GM12892 (cell line): ENCODE results near the gene MYL12A.

ENCODE experiments used
- POLR2A ChIP-seq: IDR thresholded peaks from 2 replicates; pipeline ENCODE4 v1.6.1; 2011; ENCODE audit warnings: low read depth, low read length, control low read depth
- POLR2AphosphoS5 ChIP-seq: IDR thresholded peaks from 2 replicates; pipeline ENCODE4 v1.6.1; 2011; ENCODE audit warnings: low read depth, low read length, control low read depth
- TAF1 ChIP-seq: IDR thresholded peaks from 2 replicates; pipeline ENCODE4 v1.6.1; 2011; ENCODE audit warnings: low read depth, mild to moderate bottlenecking, control low read depth, low read length, borderline replicate concordance

DNA sequence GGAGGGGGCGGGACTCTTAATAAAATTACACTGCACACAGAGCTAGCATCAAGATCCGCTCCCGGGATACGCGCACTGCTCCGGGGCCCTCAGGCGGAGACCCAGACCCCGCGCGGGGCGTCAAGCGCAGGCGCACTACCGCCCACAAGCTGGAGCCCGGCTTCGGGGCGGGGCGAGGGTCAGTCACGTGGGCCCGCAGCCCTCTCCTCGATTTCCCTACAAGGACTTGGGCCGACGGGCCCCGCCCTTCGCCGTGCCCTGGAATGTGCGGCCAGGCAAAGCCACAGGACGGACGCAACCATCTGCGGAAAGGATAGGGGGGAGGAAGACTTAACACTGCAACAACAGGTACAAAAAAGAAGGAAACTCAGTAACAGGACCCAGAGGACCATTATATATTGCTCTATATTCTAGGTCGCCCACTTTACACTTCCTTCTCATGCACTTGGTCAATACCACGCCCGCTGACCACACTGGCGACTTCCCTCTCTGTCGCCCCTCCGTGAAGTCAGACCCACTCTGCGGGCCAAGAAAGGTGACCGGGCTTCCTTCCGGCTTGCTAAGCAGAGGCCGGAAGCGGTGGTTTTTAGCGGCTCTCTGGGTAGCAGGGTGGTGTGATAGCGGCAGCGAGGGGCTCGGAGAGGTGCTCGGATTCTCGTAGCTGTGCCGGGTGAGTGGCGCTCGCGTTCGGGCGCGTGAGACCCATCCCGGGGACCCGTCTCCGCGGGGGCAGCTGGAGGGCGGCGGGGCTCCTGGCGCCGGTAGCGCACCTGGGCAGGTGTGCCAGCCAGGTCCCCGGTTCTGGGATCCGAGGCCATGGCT is at the start of gene MYL12A:
- TF ChIP-seq POLR2AphosphoS5 (peak; percentile 98), POLR2A (peak; percentile 98), TAF1 (peak; percentile 97)
